Gastroesophageal sphincter (tissue), 3 donors: ENCODE data around the gene IRGC.

ENCODE experiments used
- EP300 ChIP-seq: sonication (generic); formaldehyde crosslinking; IDR thresholded peaks from one replicate; pipeline ENCODE4 v1.6.1; 2017; ENCODE audit warnings: antibody characterized with exemption, mild to moderate bottlenecking
- POLR2A ChIP-seq, 2 donors: fragments of 450-650 bp; IDR thresholded peaks; one replicate each; pipeline ENCODE4 v1.6.1; 2017; ENCODE audit warnings: antibody characterized with exemption in 2 of 2, mild to moderate bottlenecking in 2 of 2, moderate library complexity in 1 of 2
- POLR2AphosphoS5 ChIP-seq: sonication (generic); formaldehyde crosslinking; IDR thresholded peaks from one replicate; pipeline ENCODE4 v1.6.1; 2017; ENCODE audit warnings: antibody characterized with exemption
- TF ChIP-seq, protein P1 (sequence below), 4 experiments: fragments of 200-600 bp in 2 of 4; fragments of 450-650 bp in 2 of 4; sonication (generic) in 1 of 4; IDR thresholded peaks; one replicate each; pipeline ENCODE4 v1.5.1; 2017 to 2019; ENCODE audit warnings: antibody characterized with exemption in 4 of 4, mild to moderate bottlenecking in 2 of 4, moderate library complexity in 2 of 4

- TF ChIP-seq, protein P1, sequence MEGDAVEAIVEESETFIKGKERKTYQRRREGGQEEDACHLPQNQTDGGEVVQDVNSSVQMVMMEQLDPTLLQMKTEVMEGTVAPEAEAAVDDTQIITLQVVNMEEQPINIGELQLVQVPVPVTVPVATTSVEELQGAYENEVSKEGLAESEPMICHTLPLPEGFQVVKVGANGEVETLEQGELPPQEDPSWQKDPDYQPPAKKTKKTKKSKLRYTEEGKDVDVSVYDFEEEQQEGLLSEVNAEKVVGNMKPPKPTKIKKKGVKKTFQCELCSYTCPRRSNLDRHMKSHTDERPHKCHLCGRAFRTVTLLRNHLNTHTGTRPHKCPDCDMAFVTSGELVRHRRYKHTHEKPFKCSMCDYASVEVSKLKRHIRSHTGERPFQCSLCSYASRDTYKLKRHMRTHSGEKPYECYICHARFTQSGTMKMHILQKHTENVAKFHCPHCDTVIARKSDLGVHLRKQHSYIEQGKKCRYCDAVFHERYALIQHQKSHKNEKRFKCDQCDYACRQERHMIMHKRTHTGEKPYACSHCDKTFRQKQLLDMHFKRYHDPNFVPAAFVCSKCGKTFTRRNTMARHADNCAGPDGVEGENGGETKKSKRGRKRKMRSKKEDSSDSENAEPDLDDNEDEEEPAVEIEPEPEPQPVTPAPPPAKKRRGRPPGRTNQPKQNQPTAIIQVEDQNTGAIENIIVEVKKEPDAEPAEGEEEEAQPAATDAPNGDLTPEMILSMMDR (IDR thresholded peaks at IDR 0.05): peak in 1 of 4 experiments; percentile 8
- TF ChIP-seq POLR2A (IDR thresholded peaks at IDR 0.05) (peak; percentile 69 to 77), POLR2AphosphoS5 (peak; percentile 78), EP300 (no peak)
Observed at GRCh38 chr19:43754503-43755255, 38.8 kb downstream of the IRGC start, which contains the start of gene SMG9.
